CD4-positive, alpha-beta T cell treated with Interferon gamma for 1 hour (primary cell): ENCODE data around the gene ETS1.

Experiments
- DNase-seq: peaks from one replicate; pipeline ENCODE4 v3.0.0-alpha.2; 2020

ETS1 gene

DNA sequence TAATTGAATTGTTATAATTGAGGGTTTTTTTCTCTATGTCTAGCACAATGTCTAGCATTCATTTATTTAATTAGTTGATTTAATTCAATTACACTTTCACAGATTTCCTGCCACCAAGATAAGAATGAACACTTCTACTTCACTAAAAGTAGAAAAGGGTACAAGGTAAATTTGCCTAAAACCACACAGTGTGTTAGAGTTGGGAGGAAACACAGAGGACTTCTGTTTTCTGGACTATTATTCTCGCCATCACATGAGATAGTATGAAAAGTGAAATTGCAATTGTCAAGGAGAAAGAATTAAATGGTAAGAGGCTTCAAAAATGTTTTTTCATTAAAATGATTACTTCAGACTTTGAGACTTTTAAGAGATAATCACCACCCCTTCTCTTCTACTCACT, 109.5 kb downstream of the ETS1 start:
- no peak for DNase-seq

DNA sequence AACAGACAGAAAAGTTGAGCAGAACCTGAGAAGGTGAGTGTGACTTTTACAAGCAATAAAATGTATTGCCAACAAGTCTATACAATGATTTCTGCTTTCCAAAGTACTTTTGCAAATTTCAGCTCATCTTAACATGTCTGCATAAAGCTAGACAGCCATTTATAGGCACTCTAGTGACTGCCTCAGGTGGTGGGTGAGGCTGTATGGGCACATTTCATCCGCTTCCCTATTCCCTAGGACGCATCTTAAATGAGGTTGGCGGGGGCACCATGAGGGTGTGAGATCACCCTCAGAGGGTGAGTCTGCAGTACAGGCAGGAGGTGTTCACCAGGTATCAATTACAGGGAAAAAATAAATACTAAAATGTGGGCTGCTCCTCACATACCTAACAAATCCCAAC, 110.1 kb downstream of the ETS1 start:
- no peak for DNase-seq

DNA sequence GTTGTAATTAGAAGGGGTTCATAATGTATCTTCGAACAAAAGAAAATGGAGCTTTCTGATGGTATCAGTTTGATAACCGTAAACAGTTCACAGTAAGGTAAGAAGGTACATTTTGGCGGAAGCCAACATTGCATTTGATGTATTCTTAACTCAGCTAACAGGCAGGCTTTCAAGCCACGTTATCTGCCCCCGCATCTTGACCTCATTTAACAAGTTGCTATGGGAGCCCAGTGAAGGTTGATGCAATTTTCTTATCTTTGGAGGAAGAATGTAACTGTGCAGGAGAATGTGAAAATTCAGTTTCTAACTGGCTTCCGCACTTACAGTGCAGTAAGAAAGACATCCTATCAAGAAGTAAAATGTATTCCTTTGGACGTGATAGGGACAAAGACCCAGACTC, 110.6 kb downstream of the ETS1 start:
- DNase-seq, result peak; percentile 82

DNA sequence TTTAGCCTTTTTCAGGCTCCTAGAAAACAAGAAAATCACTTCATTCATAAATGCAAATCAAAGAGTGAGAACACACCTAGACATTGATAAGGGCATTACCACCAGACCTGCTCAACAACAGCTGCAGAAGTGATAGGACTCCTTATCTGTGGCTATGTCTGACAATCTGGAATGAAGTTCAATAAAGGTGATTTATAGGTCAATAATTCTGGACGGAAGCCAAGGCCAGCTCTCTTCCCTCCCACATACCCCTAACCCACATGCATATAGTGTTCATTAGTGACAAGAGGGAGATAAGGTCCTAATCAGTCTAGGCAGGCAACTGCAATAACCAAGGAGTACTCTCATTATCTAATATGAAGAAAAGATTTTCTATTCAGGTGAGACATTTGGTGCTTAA, 111.3 kb downstream of the ETS1 start:
- no peak for DNase-seq

DNA sequence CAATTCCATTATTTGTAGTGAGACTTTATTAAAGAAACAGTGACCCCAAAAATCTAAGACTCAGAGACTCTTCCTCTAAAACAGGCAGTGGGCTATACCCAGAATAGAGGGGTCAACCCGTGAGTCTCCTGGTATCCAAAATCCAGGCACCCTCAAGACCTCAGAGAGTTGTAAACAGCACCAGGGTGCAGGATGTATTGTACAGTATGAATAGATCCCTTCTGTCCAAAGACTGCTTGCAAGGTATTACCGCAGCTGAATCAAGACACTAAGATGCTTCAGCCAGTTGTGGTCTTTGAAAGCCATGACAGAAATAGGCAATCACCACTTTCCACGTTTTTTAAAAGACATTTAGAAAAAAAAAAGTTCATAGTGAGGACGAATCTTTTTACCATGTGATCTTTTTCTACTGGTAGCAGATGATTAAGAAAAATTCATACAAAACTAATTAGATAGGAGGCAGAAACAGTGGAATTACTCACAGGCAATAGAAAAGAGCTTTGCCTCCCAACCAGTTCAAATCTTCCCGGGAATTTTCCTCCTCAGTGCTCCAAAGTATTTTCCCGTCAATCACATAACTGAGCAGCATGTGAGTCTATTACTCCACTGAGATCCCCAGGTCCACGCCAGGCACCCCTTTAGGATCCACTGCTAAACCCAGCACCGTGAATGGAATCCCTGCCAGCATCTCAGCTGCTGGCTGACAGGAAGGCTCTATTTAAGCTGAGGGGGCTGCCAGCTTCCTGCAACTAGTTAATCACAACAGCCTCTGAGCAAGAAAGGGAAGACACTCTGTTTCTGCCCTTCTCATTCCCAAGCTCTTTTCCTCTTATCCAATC, 113.1 kb downstream of the ETS1 start:
- DNase-seq, result no peak

DNA sequence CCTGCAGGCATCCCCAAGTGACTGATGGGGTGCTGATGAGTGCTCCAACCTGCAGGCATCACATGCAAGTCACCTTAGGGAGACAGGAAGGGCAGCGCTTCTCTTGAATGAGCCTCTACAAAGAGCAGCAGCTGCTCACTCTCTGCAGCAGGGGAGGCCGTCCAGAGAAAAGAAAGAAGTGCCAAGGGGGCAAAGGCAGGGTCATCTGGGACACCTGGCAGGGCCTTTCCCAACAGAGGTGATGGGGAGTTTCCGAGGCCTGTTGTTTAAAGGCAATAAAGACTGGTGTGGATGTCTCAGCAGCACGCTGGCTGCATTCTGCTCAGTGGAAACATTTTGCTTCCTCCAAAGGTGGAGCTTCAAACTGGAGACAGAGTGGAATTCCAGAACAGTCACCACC, 113.7 kb downstream of the ETS1 start:
- DNase-seq, result peak; percentile 42

DNA sequence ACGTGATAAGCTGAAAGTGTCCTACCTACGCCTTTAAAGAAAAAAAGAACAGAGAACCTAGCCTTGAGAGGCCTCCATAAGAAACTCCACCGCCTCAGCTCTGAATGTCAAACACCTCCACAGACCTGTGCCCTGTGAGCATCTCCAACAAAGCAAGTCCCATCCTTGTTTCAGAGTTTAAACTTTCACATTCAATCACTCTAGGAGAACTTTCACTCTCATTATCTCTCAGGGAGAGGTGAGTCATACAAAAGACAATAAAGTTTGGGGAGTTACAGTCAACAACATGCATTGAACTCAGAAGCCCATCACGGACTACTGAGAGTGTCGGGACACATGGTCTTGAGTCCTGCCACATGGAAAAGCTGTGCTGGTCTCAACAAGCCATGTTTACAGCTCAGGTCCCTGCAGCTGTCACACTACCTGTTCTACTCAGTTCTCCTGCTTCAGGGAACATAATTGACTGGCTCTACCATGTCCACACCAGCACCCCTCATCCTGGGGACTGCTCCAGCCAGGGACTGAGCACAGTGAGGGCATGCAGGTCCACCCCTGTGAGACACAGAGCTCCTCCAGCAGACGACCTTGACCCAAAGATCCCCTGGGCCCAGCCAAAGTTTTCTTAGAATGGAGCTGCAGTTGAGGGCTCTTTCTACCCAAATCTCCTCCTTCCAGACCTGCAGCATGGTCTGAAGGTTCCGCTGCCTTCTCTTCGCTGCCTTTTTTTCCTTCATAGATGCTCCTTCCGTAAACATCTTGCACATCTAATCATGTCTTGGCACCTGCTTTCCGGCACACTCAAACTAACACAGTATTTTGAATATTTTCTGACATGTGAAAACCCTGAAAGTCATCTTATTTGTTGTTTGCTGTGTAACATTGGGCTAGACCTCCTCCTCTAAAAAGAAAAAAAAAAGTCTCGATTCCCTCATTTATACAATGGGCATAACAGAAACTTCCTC, 114.9 kb downstream of the ETS1 start:
- DNase-seq, result peak; percentile 26

DNA sequence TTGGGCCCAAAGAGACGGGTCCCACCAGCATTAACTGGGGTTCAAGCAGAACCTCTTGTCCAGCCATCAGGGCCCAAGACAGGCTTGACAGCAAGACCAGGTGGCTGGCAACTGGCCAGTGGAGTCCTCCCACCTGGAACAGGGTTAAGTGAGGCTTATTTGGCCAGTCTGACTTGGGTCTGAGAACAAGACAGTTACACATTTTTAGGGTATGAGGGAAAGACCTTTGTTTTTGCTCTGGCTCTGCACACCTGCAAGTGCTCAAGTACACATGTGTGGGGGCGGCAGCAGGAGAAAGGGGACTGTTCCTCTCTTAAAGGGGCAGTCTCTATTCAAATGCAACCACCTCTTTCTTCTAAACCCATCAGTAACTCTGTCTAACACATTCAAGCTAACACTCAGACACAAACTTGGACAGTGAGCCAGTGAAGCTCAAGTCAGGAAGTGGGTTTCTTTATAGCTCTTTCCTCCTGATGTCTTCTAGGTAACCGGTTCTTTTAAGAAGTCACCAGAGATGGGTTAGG, 116.2 kb downstream of the ETS1 start:
- DNase-seq, result peak; percentile 65

DNA sequence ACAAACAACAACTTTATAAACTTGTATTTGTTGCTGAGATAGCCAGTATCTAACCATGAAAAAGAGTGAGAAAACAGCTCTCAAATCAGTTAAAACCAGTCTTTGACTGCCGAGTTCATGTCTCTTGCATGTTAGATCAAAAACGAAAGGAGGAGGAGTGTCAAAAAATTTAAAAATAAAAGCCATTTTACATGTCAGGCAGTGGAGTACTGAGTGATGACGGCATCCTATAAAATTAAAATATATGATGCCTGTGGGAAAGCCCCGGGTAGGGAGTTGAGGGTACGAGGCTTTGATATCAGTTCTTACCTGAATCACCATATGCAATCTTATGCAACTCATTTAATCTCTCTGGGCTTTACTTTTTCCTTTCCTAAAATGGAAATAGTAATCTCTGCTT, 117.3 kb downstream of the ETS1 start:
- DNase-seq, result peak; percentile 66

DNA sequence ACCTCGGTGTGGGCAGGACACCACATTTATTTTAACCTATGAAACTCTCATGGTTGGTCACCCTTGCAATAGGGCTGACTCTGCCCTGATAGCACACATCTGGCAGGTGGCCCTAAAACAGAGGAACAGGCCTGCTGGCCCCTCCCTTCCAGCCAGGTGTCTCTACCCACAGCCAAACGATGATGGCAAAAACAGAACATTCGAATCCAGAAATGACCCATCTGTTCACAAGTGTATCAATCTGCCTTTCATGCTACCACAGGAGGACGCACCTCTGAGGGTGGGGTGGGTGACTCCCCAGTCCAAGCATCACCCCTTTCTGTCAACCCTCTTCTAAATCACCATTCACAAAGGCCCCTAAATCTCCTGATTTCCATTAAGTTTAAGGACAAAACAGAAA, 118.1 kb downstream of the ETS1 start:
- peak; percentile 57 for DNase-seq

DNA sequence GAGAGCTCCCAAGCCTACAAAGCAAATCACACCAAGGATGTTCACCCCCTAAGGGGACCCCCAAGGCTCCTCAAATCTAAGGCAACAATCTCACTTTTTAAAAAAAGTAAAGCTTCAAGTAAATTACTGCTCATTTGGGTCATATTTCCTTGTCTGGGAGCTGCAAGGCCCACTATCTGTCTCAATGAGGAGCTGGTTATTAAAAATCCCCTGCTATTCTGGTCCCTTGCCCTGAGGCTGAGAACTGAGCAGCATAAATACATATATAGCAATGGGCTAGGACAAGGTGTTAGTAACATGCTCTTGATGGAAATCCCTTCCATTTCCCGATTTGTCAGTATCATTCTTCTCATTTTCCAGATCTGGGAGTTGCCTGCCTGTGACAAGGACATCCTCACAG, 119.2 kb downstream of the ETS1 start:
- no peak for DNase-seq

DNA sequence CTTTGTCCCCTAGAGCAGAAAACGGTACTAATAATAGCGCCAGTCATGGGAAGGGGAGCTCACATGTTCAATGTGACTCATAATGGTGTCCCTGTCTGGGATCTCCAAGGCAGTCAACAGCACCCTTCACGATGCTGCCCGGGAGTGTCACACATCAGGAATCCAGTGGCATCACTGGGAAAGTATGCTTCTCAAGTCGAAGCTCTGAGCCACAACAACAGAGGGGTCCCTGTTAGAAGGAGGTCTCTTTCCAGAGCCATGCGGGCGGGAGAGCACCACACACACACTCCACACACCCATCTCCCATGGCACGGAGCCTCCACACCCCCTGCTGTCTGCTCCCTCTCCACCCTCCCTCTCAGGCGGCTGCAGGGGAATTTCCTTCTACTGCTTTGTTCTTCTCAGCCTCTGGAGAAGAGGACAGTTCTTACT, 119.7 kb downstream of the ETS1 start:
- DNase-seq, result peak; percentile 40

DNA sequence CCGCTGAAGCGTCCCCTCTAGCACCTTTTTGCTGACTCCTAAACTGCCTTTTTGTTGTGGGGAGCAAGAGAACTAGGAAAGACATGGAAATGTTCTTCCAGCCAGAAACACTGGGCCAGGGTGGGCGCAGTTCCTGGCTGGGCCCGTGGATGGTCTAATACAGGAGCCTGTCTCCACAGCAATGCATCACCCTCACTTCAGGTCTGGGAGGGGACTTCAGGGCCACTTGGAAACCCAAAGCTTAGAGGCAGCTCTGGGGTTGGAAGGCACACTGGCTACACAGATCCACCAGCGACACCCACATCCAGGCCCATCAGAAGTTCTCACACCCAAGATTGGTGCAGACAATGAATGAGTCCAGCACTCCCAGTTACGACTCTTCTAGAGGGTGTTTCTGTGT, 120.3 kb downstream of the ETS1 start:
- DNase-seq, result no peak

DNA sequence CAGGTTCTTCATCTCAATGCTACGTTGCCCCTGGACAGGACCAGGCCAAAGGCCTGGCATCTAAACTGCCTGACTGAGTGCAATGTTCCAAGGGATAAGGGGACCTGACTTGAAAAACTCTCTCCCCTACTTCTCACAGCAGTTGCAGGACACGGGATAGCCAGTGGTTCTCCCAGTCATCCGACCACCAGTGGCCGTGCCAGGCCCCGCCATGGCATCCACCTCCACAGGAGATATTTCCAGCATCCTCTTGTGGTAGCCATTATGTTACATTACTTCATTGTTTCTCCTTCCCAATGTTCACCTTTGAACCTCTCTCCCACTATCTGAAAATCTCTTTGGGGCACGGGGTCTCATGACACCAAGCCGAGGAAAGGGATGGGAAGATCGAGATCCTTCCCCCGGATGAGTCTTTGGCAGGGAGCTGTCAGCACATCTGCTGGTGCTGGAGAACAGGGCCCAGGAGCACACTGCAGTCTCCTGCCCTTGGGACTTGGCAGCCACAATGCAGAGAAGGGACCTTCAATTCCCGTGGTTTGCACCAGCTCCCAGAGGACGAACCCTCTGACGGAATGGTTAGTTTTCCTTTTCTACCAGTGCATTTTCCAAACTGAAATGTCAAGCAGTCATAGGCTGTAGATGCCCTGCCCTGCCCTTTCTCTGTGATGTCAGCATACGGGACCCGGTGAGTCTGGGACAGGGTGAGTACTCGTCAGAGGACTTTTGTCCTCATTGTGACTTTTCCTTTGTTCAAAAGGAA, 121.2 kb downstream of the ETS1 start:
- no peak for DNase-seq

DNA sequence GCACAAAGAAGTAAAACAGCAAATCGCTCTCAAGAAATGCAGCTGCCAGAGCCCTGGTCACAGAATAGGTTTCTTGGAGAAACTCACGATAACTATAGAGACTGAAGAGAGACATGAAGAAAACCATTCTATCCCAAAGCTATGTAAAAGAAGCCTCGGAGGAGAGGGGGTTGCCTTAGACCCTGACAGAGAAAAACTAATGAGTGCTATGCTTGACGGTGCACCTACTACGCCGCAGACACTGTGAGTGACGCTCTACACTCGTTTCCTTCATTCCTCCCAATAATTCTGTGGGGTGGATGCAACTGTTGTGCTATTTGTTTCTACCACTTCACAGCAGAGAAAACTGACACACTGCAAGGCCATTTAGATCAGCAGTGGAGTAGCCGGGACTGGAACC, 121.8 kb downstream of the ETS1 start:
- DNase-seq, result no peak

DNA sequence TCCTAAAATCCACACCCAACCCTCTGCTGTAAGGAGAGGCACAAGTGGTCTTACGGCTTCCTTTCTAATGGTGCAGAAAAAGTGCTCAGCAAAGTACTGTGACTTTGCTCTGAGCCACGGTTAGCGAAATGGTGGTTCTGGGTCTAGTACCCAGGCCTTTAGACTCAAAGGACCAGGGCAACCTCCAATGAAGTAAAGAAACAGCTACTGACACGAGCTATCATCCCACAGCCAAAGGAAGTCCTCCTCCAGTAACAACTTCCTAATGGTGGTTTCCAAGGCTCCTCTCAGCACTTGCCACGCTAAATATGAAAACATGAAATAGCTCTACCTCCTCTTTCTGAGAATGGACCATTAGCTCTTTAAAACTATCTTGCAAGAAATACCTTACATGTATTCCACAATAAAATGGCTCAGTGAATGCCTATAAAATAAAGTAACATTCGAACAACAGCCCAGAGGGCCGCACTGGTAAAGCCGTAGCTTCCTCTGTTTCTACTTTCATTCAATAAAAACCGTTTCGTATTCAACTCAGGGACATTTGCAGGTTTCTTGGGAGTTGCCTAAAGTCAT, 122.4 kb downstream of the ETS1 start:
- DNase-seq, result no peak

DNA sequence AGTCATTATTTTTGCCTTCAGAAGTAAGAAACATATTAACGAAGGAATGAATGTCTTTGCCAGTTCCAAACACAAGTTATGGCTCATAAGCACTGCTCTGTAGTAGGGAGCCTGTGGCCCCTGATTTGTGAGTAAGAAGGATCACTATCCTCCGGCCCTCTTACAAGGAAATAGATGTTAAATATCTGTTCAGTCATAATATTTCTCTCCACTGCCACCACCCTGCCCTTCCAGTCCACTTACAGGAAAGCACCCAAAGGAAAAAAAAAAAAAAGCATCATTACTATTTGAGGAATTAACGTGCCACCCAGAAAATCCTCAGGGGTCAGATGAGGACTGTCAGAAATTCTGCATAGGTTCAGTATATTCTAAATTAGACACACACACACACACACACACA, 123.4 kb downstream of the ETS1 start:
- DNase-seq, result no peak

DNA sequence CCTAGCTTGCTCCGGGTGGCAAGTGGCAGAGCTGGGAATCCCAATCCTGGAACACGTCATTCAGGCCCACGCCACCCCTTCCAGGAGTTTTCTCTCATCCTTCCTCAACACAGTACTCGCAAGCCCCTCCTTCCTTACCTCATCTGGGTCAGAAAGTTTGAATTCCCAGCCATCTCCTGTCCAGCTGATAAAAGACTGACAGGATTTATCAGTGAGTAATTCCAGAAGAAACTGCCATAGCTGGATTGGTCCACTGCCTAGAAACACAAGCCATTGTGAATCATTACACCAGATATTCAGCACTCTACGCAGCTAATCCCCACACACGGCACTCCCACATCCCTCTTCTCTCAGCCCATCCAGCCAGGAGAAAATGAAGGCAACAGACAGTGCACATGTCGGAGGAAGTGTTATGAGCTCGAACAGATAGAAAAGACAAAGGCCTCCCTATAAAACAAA, 124.0 kb downstream of the ETS1 start:
- DNase-seq, result no peak

DNA sequence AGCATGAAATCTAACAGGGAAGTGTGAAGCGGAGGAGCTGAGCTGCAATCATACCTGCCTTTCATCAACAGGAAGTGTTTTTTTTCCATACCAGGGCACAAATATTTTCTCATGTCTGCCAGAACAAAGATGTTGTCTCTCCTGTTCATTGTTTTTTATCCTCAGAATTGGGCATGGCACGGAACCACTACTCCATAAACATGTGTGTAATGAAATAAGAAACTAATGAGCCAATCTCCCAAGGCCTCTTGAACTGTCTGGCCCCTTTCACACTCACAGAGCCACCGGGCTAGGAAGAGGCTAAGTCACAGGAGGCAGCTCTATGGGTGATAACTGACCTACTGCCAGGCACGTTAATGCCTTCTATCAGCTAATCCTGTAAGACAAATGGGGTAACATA, 124.4 kb downstream of the ETS1 start:
- no peak for DNase-seq

DNA sequence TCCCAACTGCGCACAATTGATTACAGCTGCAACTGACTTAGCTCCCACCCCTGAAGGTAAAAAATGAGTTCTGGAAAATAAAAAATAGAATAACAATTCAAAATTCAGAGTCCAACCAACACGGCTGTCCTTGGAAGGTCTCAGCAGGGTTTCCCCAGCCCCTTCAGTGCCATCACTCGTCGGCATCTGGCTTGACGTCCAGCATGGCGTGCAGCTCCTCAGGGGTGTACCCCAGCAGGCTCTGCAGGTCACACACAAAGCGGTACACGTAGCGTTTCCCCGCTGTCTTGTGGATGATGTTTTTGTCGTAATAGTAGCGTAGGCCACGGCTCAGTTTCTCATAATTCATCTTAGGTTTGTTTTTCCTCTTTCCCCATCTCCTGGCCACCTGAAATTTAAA, 125.2 kb downstream of the ETS1 start:
- DNase-seq, result no peak

DNA sequence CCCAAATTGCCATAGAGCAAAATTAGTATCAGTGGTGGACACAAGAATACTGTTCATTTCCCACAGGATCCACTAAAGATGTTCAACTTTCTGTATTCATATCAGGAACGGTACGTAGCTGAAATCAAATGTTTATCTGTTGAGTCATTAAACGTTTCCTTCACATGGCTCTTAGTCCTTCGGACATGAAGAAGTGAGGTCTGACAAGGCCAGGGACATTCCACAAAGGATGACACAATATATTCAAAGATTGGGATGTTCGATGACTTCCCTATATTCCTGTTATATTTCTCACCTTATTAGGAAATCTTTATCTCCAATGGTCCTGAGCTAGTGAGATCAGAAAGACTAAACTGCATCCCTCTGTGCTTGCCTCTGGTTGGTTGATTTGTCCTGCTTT, 129.0 kb downstream of the ETS1 start:
- no peak for DNase-seq

DNA sequence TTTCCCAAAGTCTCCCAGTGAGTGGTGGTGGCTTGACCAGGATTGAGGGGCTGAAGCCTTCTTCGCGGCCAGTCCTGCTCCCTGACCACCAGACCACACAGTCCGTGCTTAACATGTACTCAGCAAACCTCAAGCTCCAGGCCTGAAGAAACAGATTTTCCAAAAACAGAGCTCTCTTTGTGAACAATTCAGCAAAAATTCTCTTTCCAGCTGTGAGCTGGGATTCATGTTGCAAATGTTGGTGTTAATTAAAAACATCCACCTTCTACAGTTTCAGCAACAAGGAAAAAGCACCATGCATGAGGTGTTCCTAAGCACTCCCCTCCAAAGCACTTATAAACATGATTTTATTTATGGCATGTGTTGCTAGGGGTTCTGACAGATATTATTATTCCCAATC, 129.5 kb downstream of the ETS1 start:
- DNase-seq, result no peak
